BE2C (cell line): Measurements from ENCODE around the gene SCRN2.

Experiments used
- DNase-seq: peaks from one replicate; pipeline ENCODE4 v3.0.0-alpha.2; 2020
- H3K27me3 ChIP-seq: fragments of 250-450 bp; sonication (Bioruptor Pico); 2 replicates; pipeline ENCODE4 v1.5.1; 2020; ENCODE audit warnings: mild to moderate bottlenecking
- H3K36me3 ChIP-seq: fragments of 250-450 bp; sonication (Bioruptor Pico); 2 replicates; pipeline ENCODE4 v1.5.1; 2020; ENCODE audit warnings: mild to moderate bottlenecking
- H3K4me1 ChIP-seq: fragments of 250-450 bp; sonication (Bioruptor Pico); 2 replicates; pipeline ENCODE4 v1.5.1; 2020
- H3K4me3 ChIP-seq: 2 replicates; pipeline ENCODE4 v1.5.1; 2011; ENCODE audit warnings: low read depth, low read length
- H3K9me3 ChIP-seq: fragments of 250-450 bp; sonication (Bioruptor Pico); 2 replicates; pipeline ENCODE4 v1.5.1; 2020
- TF ChIP-seq, protein P1 (sequence below): IDR thresholded peaks from 2 replicates; pipeline ENCODE4 v1.5.1; 2012; ENCODE audit warnings: mild to moderate bottlenecking, low read depth, low read length

SCRN2 gene

DNA sequence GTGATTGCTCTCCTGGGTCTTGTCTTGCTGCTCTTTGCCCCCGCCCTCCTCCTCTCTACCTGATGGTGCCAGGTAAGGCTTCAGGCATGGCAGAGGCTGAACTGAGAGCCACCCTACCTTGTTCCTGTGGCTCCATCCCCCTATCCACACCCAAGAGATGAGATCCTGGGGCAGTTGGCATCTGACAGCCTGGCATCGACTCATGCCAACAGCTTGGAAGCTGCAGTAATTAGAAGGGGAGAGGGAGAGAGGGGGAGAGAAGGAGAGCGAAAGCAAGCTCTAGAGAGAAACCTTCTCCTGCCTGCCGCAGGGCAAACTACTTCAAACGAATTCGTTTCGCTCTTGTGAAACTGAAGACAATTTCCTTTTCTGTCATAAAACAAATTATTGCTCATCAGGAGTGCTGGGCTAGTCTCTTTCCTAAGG is 23.7 kb upstream of the SCRN2 start:
- no peaks in the 10 kb centered on the region for H3K9me3 ChIP-seq
- TF ChIP-seq, protein P1, sequence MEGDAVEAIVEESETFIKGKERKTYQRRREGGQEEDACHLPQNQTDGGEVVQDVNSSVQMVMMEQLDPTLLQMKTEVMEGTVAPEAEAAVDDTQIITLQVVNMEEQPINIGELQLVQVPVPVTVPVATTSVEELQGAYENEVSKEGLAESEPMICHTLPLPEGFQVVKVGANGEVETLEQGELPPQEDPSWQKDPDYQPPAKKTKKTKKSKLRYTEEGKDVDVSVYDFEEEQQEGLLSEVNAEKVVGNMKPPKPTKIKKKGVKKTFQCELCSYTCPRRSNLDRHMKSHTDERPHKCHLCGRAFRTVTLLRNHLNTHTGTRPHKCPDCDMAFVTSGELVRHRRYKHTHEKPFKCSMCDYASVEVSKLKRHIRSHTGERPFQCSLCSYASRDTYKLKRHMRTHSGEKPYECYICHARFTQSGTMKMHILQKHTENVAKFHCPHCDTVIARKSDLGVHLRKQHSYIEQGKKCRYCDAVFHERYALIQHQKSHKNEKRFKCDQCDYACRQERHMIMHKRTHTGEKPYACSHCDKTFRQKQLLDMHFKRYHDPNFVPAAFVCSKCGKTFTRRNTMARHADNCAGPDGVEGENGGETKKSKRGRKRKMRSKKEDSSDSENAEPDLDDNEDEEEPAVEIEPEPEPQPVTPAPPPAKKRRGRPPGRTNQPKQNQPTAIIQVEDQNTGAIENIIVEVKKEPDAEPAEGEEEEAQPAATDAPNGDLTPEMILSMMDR = no peak
- H3K4me1 ChIP-seq = no peaks in the 10 kb centered on the region; the same call in none of the 2 replicates
- H3K36me3 ChIP-seq = no peaks in the 10 kb centered on the region
- no peak for DNase-seq
- H3K4me3 ChIP-seq = no peak overlapping the region
- peaks cover 71% of the 10 kb centered on the region for H3K27me3 ChIP-seq

DNA sequence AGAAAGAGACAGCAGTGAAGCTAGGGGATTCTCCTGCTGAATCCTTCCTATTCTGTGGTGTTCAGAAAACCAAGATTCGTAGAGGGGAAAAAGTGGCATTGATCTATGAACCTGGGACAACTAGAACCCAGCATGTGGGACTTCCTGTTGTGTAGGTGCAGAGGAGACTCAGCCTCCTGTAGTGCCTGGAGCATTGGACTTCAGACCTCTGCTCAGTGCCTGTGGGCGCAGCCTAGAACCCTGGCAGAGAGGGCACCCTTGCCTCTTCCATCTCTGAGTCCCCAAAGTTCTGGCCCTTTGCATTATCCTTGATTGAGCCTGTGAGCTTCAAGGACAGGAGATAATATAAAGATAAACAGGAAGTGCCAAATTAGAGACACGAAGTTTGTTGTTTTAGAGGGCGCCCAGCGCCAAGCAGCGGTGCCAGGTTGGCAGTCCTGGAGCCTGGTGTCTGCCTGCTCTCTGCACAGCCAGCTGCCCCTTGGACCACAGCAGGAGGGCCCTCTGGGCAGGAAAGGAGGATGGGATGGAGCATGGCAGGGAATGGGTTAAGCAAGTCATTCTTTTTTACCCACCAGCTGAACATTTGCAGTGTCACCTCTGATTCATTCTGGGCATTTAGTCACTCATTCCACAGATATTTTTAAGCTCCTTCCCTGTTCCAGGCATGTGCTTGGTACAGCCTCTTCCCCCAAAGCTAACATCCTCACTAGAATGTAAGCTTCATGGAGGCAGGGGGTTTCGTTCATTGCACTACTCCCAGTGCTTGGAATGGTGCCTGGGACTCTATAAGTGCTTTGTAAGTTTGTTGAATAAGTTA is 21.8 kb upstream of the SCRN2 start:
- TF ChIP-seq, protein P1 = no peak
- H3K9me3 ChIP-seq = no peaks in the 10 kb centered on the region
- H3K36me3 ChIP-seq = no peaks in the 10 kb centered on the region
- no peaks in the 10 kb centered on the region; the same call in none of the 2 replicates for H3K4me1 ChIP-seq
- DNase-seq = no peak
- H3K27me3 ChIP-seq = peaks cover 71% of the 10 kb centered on the region
- H3K4me3 ChIP-seq = no peak overlapping the region

DNA sequence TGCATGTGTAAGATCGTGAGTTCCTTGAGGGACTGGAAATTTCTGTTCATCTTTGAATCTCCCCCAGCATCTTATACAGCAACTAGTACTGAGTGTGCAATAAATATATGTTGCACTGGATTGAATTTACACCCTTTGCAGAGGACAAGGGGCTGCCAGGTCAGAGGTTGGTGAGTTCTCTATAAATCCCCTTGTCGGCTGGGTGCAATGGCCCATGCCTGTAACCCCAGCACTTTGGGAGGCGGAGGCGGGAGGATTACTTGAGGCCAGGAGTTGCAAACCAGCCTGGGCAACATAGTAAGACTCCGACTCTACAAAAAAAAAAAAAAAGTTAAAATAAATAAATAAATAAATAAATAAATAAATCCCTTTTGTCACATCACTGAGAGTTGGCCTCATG is 19.3 kb upstream of the SCRN2 start:
- peaks cover 69% of the 10 kb centered on the region for H3K27me3 ChIP-seq
- H3K36me3 ChIP-seq = no peaks in the 10 kb centered on the region
- no peak overlapping the region for H3K4me3 ChIP-seq
- TF ChIP-seq, protein P1 = no peak
- H3K9me3 ChIP-seq = no peaks in the 10 kb centered on the region
- DNase-seq = no peak
- no peaks in the 10 kb centered on the region; the same call in 1 of the 2 replicates for H3K4me1 ChIP-seq

DNA sequence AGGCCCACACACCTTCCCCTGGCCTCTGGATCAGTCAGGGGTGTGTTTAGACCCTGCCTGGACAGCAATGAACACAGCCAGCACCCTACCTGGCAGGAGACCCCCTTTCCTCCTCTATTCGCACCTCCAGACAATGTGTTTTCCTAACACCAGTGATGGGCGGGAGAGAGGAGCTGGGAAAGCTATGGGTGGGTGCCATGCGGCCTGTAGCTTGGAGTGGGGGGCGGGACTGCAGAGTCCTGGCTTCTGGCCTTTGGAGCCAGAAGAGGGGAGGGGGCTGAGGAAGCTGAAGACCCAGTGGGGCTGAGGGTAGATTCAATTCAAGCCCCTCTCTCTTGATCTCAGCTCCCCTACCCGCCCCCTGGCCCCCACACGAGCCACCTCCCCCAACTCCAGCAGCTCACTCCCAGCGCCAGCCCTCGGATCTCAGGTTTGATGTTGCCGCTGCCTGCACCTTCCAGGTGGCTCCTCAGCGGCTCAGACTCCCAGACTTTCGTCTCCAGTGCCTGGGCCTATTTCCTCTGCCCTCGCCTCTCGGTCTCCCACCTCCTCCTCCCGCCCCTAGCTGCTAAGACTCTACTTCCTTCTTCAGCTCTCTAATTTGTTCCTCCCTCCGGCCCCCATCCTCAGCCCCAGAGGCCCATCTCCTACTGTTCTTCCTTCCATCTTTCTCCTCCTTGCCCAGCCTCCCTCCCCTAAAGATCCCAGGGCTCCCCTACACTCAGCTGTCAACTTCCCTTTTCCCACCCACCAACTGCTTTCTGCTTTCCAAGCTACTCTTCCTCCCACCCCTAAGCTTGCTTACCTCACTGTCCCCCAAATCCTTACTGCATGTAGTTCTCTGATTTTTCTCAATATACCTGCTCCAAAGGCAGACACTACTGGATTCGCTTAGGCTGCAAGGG is 16.7 kb upstream of the SCRN2 start:
- TF ChIP-seq, protein P1 = no peak
- Histone ChIP-seq H3K9me3 (no peaks in the 10 kb centered on the region), H3K36me3 (no peaks in the 10 kb centered on the region), H3K4me3 (no peak overlapping the region), H3K4me1 (no peaks in the 10 kb centered on the region; the same call in 1 of the 2 replicates), H3K27me3 (peaks cover 87% of the 10 kb centered on the region)
- DNase-seq = no peak

DNA sequence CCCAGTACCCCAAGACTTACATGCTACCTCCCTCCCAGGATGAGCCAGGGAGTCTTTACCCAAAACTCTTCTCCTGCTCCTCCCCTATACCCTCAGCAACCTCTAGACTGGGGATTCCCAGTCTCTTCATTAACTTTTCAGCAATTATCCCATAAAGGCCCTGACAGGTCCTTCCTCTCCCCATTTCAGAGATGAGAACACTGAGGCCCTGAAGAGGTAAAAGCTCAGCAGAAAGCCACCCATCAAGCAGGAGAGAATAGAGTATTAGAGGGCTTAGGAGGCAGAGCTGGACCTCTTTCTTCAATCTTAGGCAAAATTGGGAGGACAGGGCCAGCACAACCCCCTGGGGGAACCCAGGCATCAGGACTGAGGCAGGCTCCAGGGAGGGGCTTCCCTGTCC is 15.8 kb upstream of the SCRN2 start:
- H3K4me1 ChIP-seq = no peaks in the 10 kb centered on the region; the same call in 1 of the 2 replicates
- peaks cover 94% of the 10 kb centered on the region for H3K27me3 ChIP-seq
- H3K36me3 ChIP-seq = no peaks in the 10 kb centered on the region

More for the DNA sequence above, 15.8 kb upstream of the SCRN2 start:
- Histone ChIP-seq H3K4me3 (no peak overlapping the region), H3K9me3 (no peaks in the 10 kb centered on the region)
- TF ChIP-seq, protein P1 = no peak
- DNase-seq = no peak
